Lower lobe of right lung (tissue), 2 donors: Measurements from ENCODE around the gene INSC. TPM values are rescaled to one million over a fixed set of nuclear protein-coding genes. Genes with fewer than 3 reads are reported as not detected.

Experiments used
- ATAC-seq, 2 donors: fragments of 200-7000 bp; cut with Tn5 transposase; one replicate each; pipeline ENCODE4 v1.9.1; 2020 to 2022; ENCODE audit warnings: mild to moderate bottlenecking in 2 of 2, moderate library complexity in 2 of 2
- DNase-seq: peaks from one replicate; pipeline ENCODE4 v3.0.0-alpha.2; 2020
- H3K27ac ChIP-seq: fragments of 200-600 bp; one replicate; pipeline ENCODE4 v1.8.0; 2022
- H3K27me3 ChIP-seq: fragments of 200-600 bp; one replicate; pipeline ENCODE4 v1.8.0; 2022; ENCODE audit warnings: low read depth
- H3K36me3 ChIP-seq: fragments of 200-600 bp; one replicate; pipeline ENCODE4 v1.8.0; 2022; ENCODE audit warnings: mild to moderate bottlenecking
- H3K4me1 ChIP-seq: fragments of 200-600 bp; one replicate; pipeline ENCODE4 v1.8.0; 2022
- H3K4me3 ChIP-seq: fragments of 200-600 bp; one replicate; pipeline ENCODE4 v1.8.0; 2022; ENCODE audit warnings: mild to moderate bottlenecking
- H3K9me3 ChIP-seq: fragments of 200-600 bp; one replicate; pipeline ENCODE4 v1.8.0; 2022
- CTCF ChIP-seq: fragments of 200-600 bp; IDR thresholded peaks from one replicate; pipeline ENCODE4 v1.8.0; 2022; ENCODE audit warnings: antibody characterized with exemption, mild to moderate bottlenecking
- intact Hi-C: fragments of 100-400 bp; cut with DNase I; formaldehyde crosslinking; loops from one replicate; pipeline ENCODE4 v1.11.0; 2022
- total RNA-seq: library from RNA; stranded (reverse); fragmentation: NEBNext Ultra II Directional; extraction: Animal tissue kit (Norgen Biotek cat#: 25700); gene quantifications from one replicate; pipeline ENCODE4 v1.2.1, GENCODE V29; 2021
- donor health status: DM: no; HTN: yes; CAD: no; lungs with severe emphysema.

The INSC gene
- total RNA-seq, 1 donor from 2014 or later: 1.1 TPM

- no peak overlapping the region for H3K4me3 ChIP-seq
- no peak for TF ChIP-seq CTCF
- intact Hi-C loops: no loop called here
- ATAC-seq (no peak), DNase-seq (no peak)
- no peaks in the 10 kb centered on the region for H3K4me1 ChIP-seq
- no peaks in the 10 kb centered on the region for H3K36me3 ChIP-seq
- no peaks in the 10 kb centered on the region for H3K9me3 ChIP-seq
- H3K27ac ChIP-seq: no peak overlapping the region
- H3K27me3 ChIP-seq: no peaks in the 10 kb centered on the region
Observed at GRCh38 chr11:15291885-15292284, 177.2 kb downstream of the INSC start.

DNA sequence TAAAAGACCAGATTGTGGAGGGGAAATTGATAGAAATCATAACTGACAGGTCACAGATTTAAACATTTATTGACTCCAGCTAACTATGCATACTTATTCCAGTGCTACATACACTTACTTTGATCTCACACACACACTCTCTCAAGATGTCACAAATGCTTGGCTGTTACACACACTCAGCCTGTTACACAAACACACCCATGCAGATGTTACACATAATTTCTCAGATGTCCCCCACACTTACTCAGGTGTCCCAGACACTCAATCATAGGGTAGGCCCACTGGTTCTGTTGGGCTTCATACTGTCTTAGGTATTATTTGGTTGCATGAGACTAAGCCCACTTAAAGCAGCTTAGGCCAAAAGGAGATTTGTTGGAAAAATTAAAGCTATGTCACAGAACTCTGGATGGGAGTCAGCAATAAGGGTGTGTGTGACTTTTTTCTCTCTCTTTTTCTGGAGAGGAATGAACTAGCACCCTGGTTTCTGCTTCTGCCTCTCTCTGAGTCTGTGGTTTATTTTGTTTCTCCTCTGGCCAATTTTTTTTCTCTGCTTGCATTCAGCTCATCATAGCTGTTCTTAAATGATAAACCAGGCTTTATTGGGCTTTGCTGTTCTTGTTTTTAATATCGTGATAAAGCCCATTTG is 179.4 kb downstream of the INSC start:
- no peak for ATAC-seq

GRCh38 chr11:15295695-15296094 is 181.0 kb downstream of the INSC start:
- H3K4me3 ChIP-seq: no peak overlapping the region
- no peaks in the 10 kb centered on the region for H3K36me3 ChIP-seq
- no peaks in the 10 kb centered on the region for H3K4me1 ChIP-seq
- intact Hi-C loops: no loop called here
- no peak overlapping the region for H3K27ac ChIP-seq
- no peaks in the 10 kb centered on the region for H3K27me3 ChIP-seq
- H3K9me3 ChIP-seq: no peaks in the 10 kb centered on the region
- no peak for TF ChIP-seq CTCF
- ATAC-seq: no peak
- DNase-seq: no peak

More for the DNA sequence above, 179.4 kb downstream of the INSC start:
- H3K4me3 ChIP-seq: no peak overlapping the region
- no peak overlapping the region for H3K27ac ChIP-seq
- intact Hi-C loops: no loop called here
- H3K27me3 ChIP-seq: no peaks in the 10 kb centered on the region
- no peak for DNase-seq
- no peak for TF ChIP-seq CTCF
- no peaks in the 10 kb centered on the region for H3K4me1 ChIP-seq
- H3K36me3 ChIP-seq: no peaks in the 10 kb centered on the region
- H3K9me3 ChIP-seq: no peaks in the 10 kb centered on the region

Other genes with a start within 250 kb of the INSC start
- gene CYP2R1, start 222.7 kb upstream of the INSC start, total RNA-seq: 12.3 TPM
- gene CALCA, start 142.6 kb upstream of the INSC start, total RNA-seq: not detected
- gene CALCB, start 41.3 kb upstream of the INSC start, total RNA-seq: not detected